T-helper 2 cell (primary cell): ENCODE results near the gene LEMD1.

Experiments
- DNase-seq, 5 experiments: peaks; one replicate each; pipeline versions ENCODE4 v3.0.0 to v3.0.0-alpha.2; 2012 to 2022

Gene LEMD1

GRCh38 chr1:205351984-205352713 lies 69.7 kb downstream of the LEMD1 start:
- DNase-seq: no peak

GRCh38 chr1:205350691-205351141 lies 71.1 kb downstream of the LEMD1 start:
- no peak for DNase-seq

- no peak for DNase-seq
Observed at GRCh38 chr1:205350124-205350523, 71.7 kb downstream of the LEMD1 start.

- DNase-seq: no peak
Observed at GRCh38 chr1:205348554-205349487, 73.0 kb downstream of the LEMD1 start.

- no peak for DNase-seq
Observed at GRCh38 chr1:205346956-205347574, 74.8 kb downstream of the LEMD1 start.

- no peak for DNase-seq
Observed at GRCh38 chr1:205345761-205346160, 76.1 kb downstream of the LEMD1 start.

- peak in 3 of 5 experiments; percentile 17 to 22 (median 19) for DNase-seq
Observed at GRCh38 chr1:205344066-205344928, 77.6 kb downstream of the LEMD1 start.

GRCh38 chr1:205343431-205344065 lies 78.3 kb downstream of the LEMD1 start:
- peak in 1 of 5 experiments; percentile 7 for DNase-seq

GRCh38 chr1:205342986-205343385 lies 78.9 kb downstream of the LEMD1 start:
- DNase-seq: no peak

GRCh38 chr1:205340676-205341075 lies 81.2 kb downstream of the LEMD1 start:
- no peak for DNase-seq

- peak in 1 of 5 experiments; percentile 42 for DNase-seq
Observed at GRCh38 chr1:205339717-205340116, 82.1 kb downstream of the LEMD1 start.

GRCh38 chr1:205339197-205339702 lies 82.6 kb downstream of the LEMD1 start:
- no peak for DNase-seq

- DNase-seq: no peak
Observed at GRCh38 chr1:205338011-205338410, 83.8 kb downstream of the LEMD1 start.

- no peak for DNase-seq
Observed at GRCh38 chr1:205337481-205337880, 84.4 kb downstream of the LEMD1 start.

GRCh38 chr1:205335692-205336091 lies 86.2 kb downstream of the LEMD1 start:
- DNase-seq: peak; percentile 49 to 67 (median 64)

- no peak for DNase-seq
Observed at GRCh38 chr1:205332015-205332791, 89.7 kb downstream of the LEMD1 start.
